K562 (cell line): ENCODE results near the gene NIPBL. TPM values are rescaled to one million over a fixed set of nuclear protein-coding genes. Genes with fewer than 3 reads are reported as not detected.

Experiments used
- ATAC-seq: fragments of 200-7000 bp; cut with Tn5 transposase; 3 replicates; pipeline ENCODE4 v1.9.1; 2020; ENCODE audit warnings: moderate library complexity
- BruUV-seq: library from RNA; stranded (reverse); fragments of 400-500 nt; replicated peaks from 2 replicates; lab custom pipeline; 2021; lab: Mats Ljungman, UMichigan
- CTCF ChIA-PET: fragments of 300-600 bp; formaldehyde crosslinking; extraction: SDS; loops from one replicate; lab custom pipeline; 2021; ENCODE audit warnings: low intra/inter-chr PET ratio; lab: Yijun Ruan, JAX
- POLR2A ChIA-PET: fragments of 300-600, 350-650 bp; sonication (Branson Sonifier 250); formaldehyde crosslinking; extraction: SDS; loops from one replicate; lab custom pipeline; 2021; ENCODE audit warnings: antibody characterized with exemption, inconsistent platforms; lab: Yijun Ruan, JAX
- DNase-seq, 4 experiments: peaks; one replicate each; pipeline versions ENCODE4 v3.0.0 to v3.0.0-alpha.2; 2011 to 2018; ENCODE audit warnings: low spot score in 3 of 4, mixed read lengths in 3 of 4; ENCODE audit errors: extremely low read depth in 1 of 4
- FAIRE-seq: peaks from 2 replicates; lab custom pipeline; 2011; peaks lifted over from hg19 to GRCh38; lab: Jason Lieb, UNC
- H2AFZ ChIP-seq: 2 replicates; pipeline ENCODE4 v1.6.0; 2011; ENCODE audit warnings: low read depth, low read length, control low read depth, inconsistent platforms
- H3K27ac ChIP-seq: fragments of 200-600 bp; 3 replicates; pipeline ENCODE4 v1.8.0; 2011; ENCODE audit warnings: low read depth, mild to moderate bottlenecking, control low read depth, inconsistent platforms, low read length, moderate library complexity, mixed read lengths; ENCODE audit errors: extremely low read depth
- H3K27me3 ChIP-seq, 2 experiments: fragments of 300-600 bp in 1 of 2; 2 replicates in 1 of 2; 3 replicates in 1 of 2; pipeline versions ENCODE4 v1.6.0 to v1.8.0; 2011; ENCODE audit warnings: inconsistent platforms in 2 of 2, low read length in 2 of 2, mild to moderate bottlenecking in 1 of 2, mixed read lengths in 1 of 2, moderate library complexity in 1 of 2; ENCODE audit not compliant: control insufficient read depth in 2 of 2, insufficient read depth in 2 of 2
- H3K36me3 ChIP-seq: fragments of 300-600 bp; 3 replicates; pipeline ENCODE4 v1.8.0; 2011; ENCODE audit warnings: mild to moderate bottlenecking, low read length, inconsistent platforms; ENCODE audit not compliant: control insufficient read depth, insufficient read depth
- H3K4me1 ChIP-seq, 2 experiments: fragments of 200-600 bp in 1 of 2; replicated peaks in 1 of 2; 2 replicates in 1 of 2; 3 replicates in 1 of 2; pipeline versions ENCODE4 v1.5.1 to v1.8.0; 2011; ENCODE audit warnings: inconsistent platforms in 2 of 2, low read length in 2 of 2, mild to moderate bottlenecking in 1 of 2, mixed read lengths in 1 of 2, moderate library complexity in 1 of 2; ENCODE audit not compliant: control insufficient read depth in 2 of 2, insufficient read depth in 2 of 2
- H3K4me2 ChIP-seq: 2 replicates; pipeline ENCODE4 v1.6.1; 2011; ENCODE audit warnings: low read length, control low read depth, inconsistent platforms, mixed read lengths; ENCODE audit not compliant: insufficient read depth
- H3K4me3 ChIP-seq: fragments of 200-600 bp; sonication (generic), shearing (Covaris generic); 2 replicates; pipeline ENCODE4 v1.5.1; 2016; ENCODE audit warnings: control low read depth, inconsistent platforms
- H3K79me2 ChIP-seq: fragments of 200-600 bp; 3 replicates; pipeline ENCODE4 v1.8.0; 2011; ENCODE audit warnings: low read length, inconsistent platforms; ENCODE audit not compliant: control insufficient read depth, insufficient read depth
- H3K9ac ChIP-seq, 2 experiments: 2 replicates each; pipeline versions ENCODE4 v1.6.0 to v1.6.1; 2011; ENCODE audit warnings: low read depth in 2 of 2, low read length in 2 of 2, control low read depth in 1 of 2, inconsistent platforms in 1 of 2, mild to moderate bottlenecking in 1 of 2, mixed read lengths in 1 of 2; ENCODE audit not compliant: insufficient read depth in 1 of 2
- H3K9me1 ChIP-seq: one replicate; pipeline ENCODE4 v1.6.0; 2011; ENCODE audit warnings: inconsistent platforms, mild to moderate bottlenecking, low read length, moderate library complexity; ENCODE audit not compliant: control insufficient read depth, insufficient read depth
- H3K9me3 ChIP-seq: replicated peaks from 2 replicates; pipeline ENCODE4 v1.5.1; 2011; ENCODE audit warnings: low read depth, low read length, inconsistent platforms; ENCODE audit not compliant: control insufficient read depth, insufficient read depth
- H4K20me1 ChIP-seq: replicated peaks from 2 replicates; pipeline ENCODE4 v1.6.1; 2011; ENCODE audit warnings: low read length, inconsistent platforms, mixed read lengths; ENCODE audit not compliant: control insufficient read depth, insufficient read depth
- CEBPG ChIP-seq, 3 experiments: fragments of 200-800 bp in 1 of 3; sonication (Bioruptor generic) in 1 of 3; sonication (generic) in 1 of 3; formaldehyde crosslinking in 1 of 3; IDR thresholded peaks in 2 of 3; conservative IDR thresholded peaks in 1 of 3; 2 replicates each; pipeline versions ENCODE4 v1.6.1 to v1.8.0; 2016 to 2022; ENCODE audit warnings: missing compliant biosample characterization in 2 of 3, missing genetic modification characterization in 2 of 3, mild to moderate bottlenecking in 1 of 3, missing genetic modification reagents in 1 of 3
- E2F3 ChIP-seq: fragments of 250-450 bp; sonication (Bioruptor Pico); IDR thresholded peaks from 2 replicates; pipeline ENCODE4 v1.4.0; 2020; ENCODE audit warnings: mild to moderate bottlenecking
- RAD21 ChIP-seq, 2 experiments: fragments of 250-450 bp in 1 of 2; fragments of 450-650 bp in 1 of 2; sonication (Bioruptor Pico) in 1 of 2; formaldehyde crosslinking in 1 of 2; IDR thresholded peaks in 1 of 2; conservative IDR thresholded peaks in 1 of 2; 2 replicates each; pipeline versions ENCODE4 v1.4.0 to v1.8.0; 2020 to 2022; ENCODE audit warnings: mild to moderate bottlenecking in 2 of 2, moderate library complexity in 1 of 2
- THRAP3 ChIP-seq: fragments of 450-650 bp; IDR thresholded peaks from 2 replicates; pipeline ENCODE4 v1.6.1; 2016; ENCODE audit warnings: mild to moderate bottlenecking, inconsistent platforms, borderline replicate concordance
- ZKSCAN8 ChIP-seq: fragments of 200-800 bp; sonication (Bioruptor generic); IDR thresholded peaks from 2 replicates; pipeline ENCODE4 v1.6.1; 2016; ENCODE audit warnings: missing genetic modification characterization, missing compliant biosample characterization
- WGBS: fragments of 100-300 bp; shearing (Covaris generic); methylation state at CpG from one replicate; pipeline ENCODE4 v1.1.6; 2016; ENCODE audit warnings: low coverage, mixed read lengths; ENCODE audit not compliant: insufficient coverage; ENCODE audit errors: missing lambda C conversion rate; 5-methylcytosine and 5-hydroxymethylcytosine counted together
- in situ Hi-C: fragments of 300-500 bp; cut with MboI; formaldehyde crosslinking; loops from 4 replicates; pipeline ENCODE4 v1.15.0; 2018; ENCODE audit warnings: inconsistent platforms, mixed read lengths
- intact Hi-C: fragments of 100-400 bp; cut with micrococcal nuclease; formaldehyde crosslinking; loops from 2 replicates; pipeline ENCODE4 v1.14.2; 2022
- polyA plus RNA-seq, 8 experiments: library from polyadenylated mRNA; depleted of rRNA in 4 of 8; stranded (reverse) in 5 of 8; unstranded in 3 of 8; fragments of >200 nt; fragmentation: Nextera tagmentation in 2 of 8; fragmentation: Illumina TruSeq in 1 of 8; extraction: Ambion mirVana in 2 of 8; extraction: Trizol in 1 of 8; gene quantifications; 2 replicates each; pipeline versions ENCODE4 v1.2.1 to v1.2.3, GENCODE V29; 2011 to 2014; ENCODE audit warnings: inconsistent platforms in 1 of 8, missing spikeins in 1 of 8
- total RNA-seq, 7 experiments: library from RNA; depleted of rRNA in 6 of 7; stranded (reverse); fragments of >200 nt in 6 of 7; fragmentation: Illumina TruSeq in 2 of 7; extraction: Trizol in 2 of 7; gene quantifications; 2 replicates each; pipeline versions ENCODE4 v1.2.1 to v1.2.3, GENCODE V29; 2011 to 2021; ENCODE audit warnings: low replicate concordance in 1 of 7
- TF ChIP-seq, protein P1 (sequence below): fragments of 450-650 bp; IDR thresholded peaks from 2 replicates; pipeline ENCODE4 v1.6.1; 2016

Gene NIPBL
- total and polyA plus RNA-seq, 9 of the 15 experiments (the other 6 are each of a cell fraction or from before 2014, with no cell fraction given) = 12.9 to 56.7 (median 38.9) TPM

DNA sequence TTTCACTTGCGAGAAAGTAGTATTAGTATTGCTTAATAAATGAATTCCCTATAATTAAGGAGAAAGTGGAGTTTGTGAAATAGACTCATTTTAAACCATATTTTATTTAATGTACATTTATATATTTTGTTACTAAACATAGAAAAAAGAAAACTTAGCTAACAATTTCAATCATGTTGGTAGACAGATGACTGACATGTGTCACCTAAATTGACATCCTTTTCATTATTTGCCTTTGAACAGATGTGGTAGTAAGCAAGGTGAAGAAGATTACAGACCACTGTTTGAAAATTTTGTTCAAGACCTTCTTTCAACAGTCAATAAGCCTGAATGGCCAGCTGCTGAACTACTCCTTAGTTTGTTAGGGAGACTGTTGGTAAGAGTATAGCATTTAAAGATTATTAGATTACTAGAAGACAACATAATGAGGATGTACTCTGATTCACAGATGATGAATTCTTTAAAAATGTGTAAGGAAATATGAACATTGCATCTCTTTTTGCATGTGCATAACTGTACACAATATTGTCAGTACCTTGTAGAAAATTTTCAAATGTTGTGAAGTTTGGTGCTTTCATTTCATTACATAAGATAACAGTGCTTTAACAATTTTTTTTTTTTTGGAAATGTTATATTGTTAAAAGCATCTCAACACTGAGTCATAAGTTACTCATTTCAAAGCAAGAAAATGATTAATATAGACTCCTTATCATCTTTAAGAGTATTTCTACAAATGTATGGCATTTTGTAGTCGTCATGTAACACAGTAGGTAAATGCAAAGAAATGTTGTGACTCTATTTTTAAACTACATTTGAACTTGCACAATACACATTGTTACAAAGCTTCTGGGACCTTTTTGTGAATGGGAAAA is 139.5 kb downstream of the NIPBL start:
- Histone ChIP-seq H3K9ac (no peak overlapping the region), H3K27ac (no peak overlapping the region)
- DNase-seq = no peak
- CTCF ChIA-PET = interaction anchor here (1.1 kb wide), 1 partner anchor 9 kb away, joined by 3 read pairs; no protein-coding TSS in a partner anchor
- TF ChIP-seq E2F3 (CRISPR knock-in tag) (no peak), RAD21 (CRISPR knock-in tag; conservative IDR thresholded peaks at IDR 0.05 in 1 of 2, IDR thresholded peaks at IDR 0.05 in 1 of 2) (no peak), CEBPG (CRISPR knock-in tag; IDR thresholded peaks at IDR 0.05) (no peak), CEBPG (tag; conservative IDR thresholded peaks at IDR 0.05 in 1 of 2, IDR thresholded peaks at IDR 0.05 in 1 of 2) (peak in 1 of 2 experiments; percentile 12; a peak in 1 of 4 replicates), ZKSCAN8 (CRISPR knock-in tag) (no peak), THRAP3 (no peak)
- TF ChIP-seq, protein P1, sequence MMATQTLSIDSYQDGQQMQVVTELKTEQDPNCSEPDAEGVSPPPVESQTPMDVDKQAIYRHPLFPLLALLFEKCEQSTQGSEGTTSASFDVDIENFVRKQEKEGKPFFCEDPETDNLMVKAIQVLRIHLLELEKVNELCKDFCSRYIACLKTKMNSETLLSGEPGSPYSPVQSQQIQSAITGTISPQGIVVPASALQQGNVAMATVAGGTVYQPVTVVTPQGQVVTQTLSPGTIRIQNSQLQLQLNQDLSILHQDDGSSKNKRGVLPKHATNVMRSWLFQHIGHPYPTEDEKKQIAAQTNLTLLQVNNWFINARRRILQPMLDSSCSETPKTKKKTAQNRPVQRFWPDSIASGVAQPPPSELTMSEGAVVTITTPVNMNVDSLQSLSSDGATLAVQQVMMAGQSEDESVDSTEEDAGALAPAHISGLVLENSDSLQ = peak; percentile 62
- TF ChIP-seq, all 486 proteins: peak for 2
- intact Hi-C loops = no loop called here
- 96% methylated on average over 2 of the region's 2 CpGs for WGBS
- POLR2A ChIA-PET = interaction anchor here (0.6 kb wide), 1 partner anchor 142 kb away, joined by 3 read pairs; no protein-coding TSS in a partner anchor
- H3K4me1 ChIP-seq = no peaks in the 10 kb centered on the region
- H2AFZ ChIP-seq = no peak overlapping the region
- no peaks in the 10 kb centered on the region for H4K20me1 ChIP-seq
- ATAC-seq (no peak), FAIRE-seq (no peak)
- H3K9me1 ChIP-seq = no peaks in the 10 kb centered on the region
- H3K27me3 ChIP-seq = no peaks in the 10 kb centered on the region
- no peak overlapping the region for H3K4me2 ChIP-seq
- in situ Hi-C loops = no loop called here
- no peaks in the 10 kb centered on the region for H3K79me2 ChIP-seq
- no peak overlapping the region for H3K4me3 ChIP-seq
- peaks cover 60% of the 10 kb centered on the region for H3K36me3 ChIP-seq
- H3K9me3 ChIP-seq = no peaks in the 10 kb centered on the region
- no TSS peak for BruUV-seq
